Cardiac fibroblast (primary cell): ENCODE measurements around the gene SHISAL1.
"Not testable (repeated sequence)": the region's sequence is repeated elsewhere in the genome, so short reads cannot be mapped to it uniquely, and the experiment has no call there.

ENCODE experiments used
- DNase-seq, 2 donors: peaks; one replicate each; pipeline versions ENCODE4 v3.0.0 to v3.0.0-alpha.2; 2010; ENCODE audit warnings: low read depth in 2 of 2
- H3K4me3 ChIP-seq, 2 donors: replicated peaks in 1 of 2; 1 replicate in 1 of 2; 2 replicates in 1 of 2; pipeline ENCODE4 v1.5.1; 2011; ENCODE audit warnings: low read depth in 2 of 2, low read length in 2 of 2, mild to moderate bottlenecking in 2 of 2, moderate library complexity in 1 of 2
- TF ChIP-seq, protein P1 (sequence below): IDR thresholded peaks from one replicate; pipeline ENCODE4 v1.5.1; 2011; ENCODE audit warnings: low read depth, mild to moderate bottlenecking, low read length, inconsistent platforms

Gene SHISAL1

DNA sequence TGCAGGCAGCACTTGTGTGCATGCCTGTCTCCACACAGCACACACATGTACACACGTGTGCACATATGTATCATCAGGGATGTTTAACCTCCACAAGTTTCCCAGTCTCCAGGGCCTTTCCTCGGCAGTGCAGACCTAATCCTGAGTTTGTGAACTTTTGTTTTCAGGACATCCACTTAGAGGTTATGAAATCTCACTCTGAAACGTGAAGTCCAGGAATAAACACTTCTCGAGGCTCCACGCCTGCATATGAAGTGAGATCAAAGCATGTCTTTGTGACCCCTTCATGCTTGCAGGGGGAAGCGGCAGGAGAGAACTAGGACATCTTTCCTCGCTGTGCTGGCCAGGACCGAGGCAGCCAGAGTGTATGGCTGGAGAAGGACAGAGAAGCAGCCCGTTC, 3.1 kb downstream of the SHISAL1 start:
- TF ChIP-seq, protein P1, sequence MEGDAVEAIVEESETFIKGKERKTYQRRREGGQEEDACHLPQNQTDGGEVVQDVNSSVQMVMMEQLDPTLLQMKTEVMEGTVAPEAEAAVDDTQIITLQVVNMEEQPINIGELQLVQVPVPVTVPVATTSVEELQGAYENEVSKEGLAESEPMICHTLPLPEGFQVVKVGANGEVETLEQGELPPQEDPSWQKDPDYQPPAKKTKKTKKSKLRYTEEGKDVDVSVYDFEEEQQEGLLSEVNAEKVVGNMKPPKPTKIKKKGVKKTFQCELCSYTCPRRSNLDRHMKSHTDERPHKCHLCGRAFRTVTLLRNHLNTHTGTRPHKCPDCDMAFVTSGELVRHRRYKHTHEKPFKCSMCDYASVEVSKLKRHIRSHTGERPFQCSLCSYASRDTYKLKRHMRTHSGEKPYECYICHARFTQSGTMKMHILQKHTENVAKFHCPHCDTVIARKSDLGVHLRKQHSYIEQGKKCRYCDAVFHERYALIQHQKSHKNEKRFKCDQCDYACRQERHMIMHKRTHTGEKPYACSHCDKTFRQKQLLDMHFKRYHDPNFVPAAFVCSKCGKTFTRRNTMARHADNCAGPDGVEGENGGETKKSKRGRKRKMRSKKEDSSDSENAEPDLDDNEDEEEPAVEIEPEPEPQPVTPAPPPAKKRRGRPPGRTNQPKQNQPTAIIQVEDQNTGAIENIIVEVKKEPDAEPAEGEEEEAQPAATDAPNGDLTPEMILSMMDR: no peak
- H3K4me3 ChIP-seq: no peak overlapping the region
- DNase-seq: peak in 1 of 2 donors; percentile 42

DNA sequence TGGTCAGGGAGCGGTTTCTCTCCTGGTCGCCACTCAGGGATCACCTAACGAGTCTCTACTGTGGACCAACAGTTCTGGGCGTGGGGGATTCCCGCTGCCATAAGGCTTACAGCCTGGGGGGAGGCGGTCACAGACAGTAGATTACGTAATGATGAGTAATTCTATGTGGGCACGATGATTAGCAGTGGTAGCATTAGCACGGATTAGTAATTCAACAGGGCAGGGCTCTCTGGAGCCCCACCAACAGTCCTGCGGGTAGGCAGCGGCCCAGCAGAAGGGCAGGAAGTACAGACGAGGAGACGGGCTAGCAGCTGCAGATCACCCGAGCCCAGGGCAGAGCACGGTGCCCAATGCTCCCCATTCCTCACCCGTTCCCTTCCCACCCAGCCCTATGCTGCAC, 3.6 kb downstream of the SHISAL1 start:
- TF ChIP-seq, protein P1: no peak
- H3K4me3 ChIP-seq: no peak overlapping the region
- DNase-seq: peak; percentile 94 to 97

DNA sequence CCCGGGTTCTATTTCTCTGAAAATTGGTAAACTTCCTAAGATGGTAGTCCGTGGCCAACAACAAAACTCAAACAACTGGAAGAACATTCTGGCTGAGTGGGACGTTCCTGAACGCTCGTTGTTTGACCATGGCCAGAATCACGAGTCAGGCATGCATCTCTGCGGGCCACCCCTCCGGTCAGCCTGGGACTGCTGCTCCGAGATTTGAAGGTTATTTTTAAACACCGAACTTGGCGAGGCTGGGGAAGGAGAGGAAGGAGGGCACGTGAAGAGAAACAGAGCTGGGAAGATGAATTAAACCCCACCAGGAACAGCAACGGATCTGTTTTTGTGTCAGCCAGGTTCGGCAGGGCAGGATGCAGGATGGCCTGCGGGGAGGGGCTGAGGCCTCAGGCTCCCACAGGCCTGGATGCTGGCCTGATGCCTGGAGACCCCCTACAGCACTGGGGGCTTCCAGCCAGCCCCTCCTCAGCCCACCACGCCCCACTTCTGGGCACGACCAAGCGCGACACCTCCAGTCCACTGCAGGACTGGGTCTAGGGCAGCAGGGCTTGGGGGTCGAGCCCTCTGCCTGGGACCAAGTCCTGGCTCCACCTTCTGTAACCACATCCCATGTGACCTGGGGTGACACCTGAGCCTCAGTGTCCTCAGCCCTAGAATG, 5.1 kb downstream of the SHISAL1 start:
- DNase-seq: peak in 1 of 2 donors; percentile 13
- H3K4me3 ChIP-seq: no peak overlapping the region
- TF ChIP-seq, protein P1: no peak

DNA sequence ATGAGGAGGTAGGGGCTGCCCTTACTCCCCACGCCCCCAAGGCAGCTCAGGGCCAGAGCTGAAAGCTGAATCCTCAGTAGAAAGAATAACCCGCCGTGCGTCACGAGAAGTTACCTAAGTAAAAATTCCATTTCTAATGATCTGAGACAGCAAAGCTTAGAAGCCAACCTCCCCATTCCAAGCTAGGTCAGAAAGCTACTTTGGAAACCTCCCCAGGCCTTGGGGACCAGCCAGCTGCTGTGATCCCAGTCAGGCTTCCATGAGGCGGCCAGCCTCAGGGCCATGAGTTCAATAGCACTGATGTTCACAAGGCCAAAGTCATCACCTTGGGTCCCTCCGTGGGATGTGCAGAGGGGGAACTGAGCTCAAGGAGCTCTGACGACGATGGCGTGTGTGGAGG, 6.9 kb downstream of the SHISAL1 start:
- DNase-seq: no peak
- TF ChIP-seq, protein P1: no peak
- no peak overlapping the region for H3K4me3 ChIP-seq

DNA sequence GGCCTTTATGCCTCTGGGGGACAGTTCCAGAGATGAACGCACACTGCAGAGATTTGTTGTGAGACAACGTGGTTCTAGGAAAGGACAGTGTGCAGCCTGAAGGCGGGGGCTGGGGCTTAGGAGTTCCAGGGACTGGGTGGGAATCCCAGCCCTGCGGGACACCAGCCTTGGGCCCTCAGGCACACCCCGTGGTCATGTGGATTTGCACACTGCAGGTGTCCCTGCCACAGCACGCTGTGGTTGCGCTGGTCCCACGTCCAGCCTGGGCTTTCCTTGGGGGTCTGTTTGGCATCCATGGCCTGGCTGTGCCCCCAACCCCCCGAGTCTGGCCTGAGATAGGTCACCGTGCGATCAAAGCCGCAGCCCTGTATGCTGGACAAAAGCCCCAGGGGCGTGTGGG, 7.3 kb downstream of the SHISAL1 start:
- no peak overlapping the region for H3K4me3 ChIP-seq
- no peak for DNase-seq
- TF ChIP-seq, protein P1: no peak

DNA sequence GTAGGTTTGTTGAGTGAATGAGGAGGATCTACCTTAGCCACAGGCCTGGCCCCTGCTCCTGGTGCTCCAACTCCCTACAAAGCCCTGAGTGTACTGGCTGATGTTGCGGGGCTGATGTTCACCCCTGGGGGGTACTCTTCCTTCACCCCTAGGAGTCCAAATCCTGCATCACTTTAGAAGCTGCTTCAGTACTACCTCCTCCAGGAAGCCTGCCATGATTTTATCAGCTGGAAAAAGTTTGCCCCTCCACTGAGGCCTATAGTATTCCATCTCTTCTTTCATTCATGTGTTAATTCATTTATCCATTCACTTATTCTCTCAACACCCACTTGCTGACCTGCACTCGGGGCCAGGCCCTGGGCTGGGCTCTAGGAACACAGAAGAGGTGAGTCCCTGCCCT, 7.8 kb downstream of the SHISAL1 start:
- no peak for DNase-seq
- TF ChIP-seq, protein P1: no peak
- no peak overlapping the region for H3K4me3 ChIP-seq

DNA sequence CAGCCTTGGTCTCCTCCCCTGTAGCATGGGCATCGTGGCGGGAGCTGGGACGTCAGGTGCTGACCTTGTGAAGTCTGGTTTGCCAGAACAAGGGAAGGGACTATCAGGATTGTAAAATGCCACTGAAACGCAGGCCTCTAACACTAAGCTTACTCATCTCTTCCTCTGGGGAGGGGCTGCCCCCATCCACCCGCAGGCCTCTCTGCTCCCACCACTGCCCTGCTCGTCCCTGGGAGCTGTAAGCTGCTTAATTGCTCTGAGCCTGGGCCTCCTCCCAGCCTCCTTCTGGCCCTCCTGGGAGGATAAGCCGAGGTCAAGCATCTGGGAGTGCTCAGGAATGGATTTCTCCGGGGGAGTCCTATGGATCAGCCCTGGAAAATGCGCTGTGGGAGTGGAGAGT, 8.4 kb downstream of the SHISAL1 start:
- H3K4me3 ChIP-seq: no peak overlapping the region
- DNase-seq: peak; percentile 18 to 44
- TF ChIP-seq, protein P1: no peak

DNA sequence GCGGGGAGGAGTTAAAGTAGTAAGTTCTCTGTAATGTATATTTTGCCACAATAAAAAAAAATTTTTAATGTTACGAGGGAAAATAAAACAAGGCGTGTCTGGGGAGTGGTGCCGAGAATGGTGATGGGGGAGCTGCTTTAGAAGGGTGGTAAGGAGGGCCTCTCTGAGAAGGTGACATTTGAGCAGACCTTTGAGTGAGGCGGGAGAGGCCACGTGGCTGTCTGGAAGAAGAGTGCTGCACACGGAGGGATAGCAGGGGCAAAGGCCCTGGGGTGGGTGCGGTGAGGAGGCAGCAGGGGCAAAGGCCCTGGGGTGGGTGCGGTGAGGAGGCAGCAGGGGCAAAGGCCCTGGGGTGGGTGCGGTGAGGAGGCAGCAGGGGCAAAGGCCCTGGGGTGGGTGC, 10.4 kb downstream of the SHISAL1 start:
- not testable (repeated sequence) for DNase-seq, H3K4me3 ChIP-seq
